ENCODE results near the gene DNAJC5. TPM values are rescaled to one million over a fixed set of nuclear protein-coding genes. Genes with fewer than 3 reads are reported as not detected.

Gene DNAJC5
- total RNA-seq, 1 donor from 2014 or later: 46.4 TPM

DNA sequence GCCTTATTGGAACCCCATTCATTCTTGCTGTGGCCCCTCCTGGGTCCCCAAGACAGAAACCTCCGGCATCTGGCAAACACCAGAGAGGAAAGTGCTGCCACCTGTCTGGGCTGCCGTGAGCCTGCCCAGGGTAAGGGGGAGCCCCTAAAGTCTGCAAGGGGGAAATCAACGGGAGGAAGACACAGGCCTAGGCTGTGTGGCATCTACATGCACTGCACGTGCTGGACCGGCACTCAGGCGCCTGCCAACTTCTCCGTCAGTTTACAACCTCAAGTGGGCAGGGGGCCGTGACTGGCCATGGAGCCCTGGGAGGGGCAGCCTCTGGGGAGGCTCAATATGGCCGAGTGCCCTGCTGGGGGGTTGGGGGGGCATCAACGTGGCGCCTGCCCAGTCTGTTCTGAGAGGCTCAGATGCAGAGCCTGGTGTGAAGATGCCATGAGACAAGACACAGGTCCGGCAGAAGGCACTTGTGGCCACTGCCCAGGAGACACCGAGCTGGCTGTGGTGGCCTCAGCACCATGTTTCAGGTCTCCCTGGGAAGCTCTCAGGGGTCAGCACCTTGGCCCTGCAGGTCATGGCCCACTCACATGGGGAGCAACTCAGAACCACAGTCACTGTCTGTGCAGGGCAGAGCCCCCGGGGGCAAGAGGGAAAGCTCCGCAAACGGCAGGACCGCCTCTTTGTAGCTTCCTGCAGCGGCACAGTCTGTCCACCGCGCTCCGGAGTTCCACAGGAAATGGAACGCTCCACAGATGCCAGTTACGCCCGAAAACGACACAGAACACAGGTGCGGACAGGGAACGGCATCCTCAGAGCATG lies 52.9 kb downstream of the DNAJC5 start:
- H3K4me3 ChIP-seq (ENCODE audit: low read depth, low read length): no peak overlapping the region
- TF ChIP-seq CTCF (conservative IDR thresholded peaks at IDR 0.05; ENCODE audit: low read depth, low read length): no peak
- no peak for DNase-seq (ENCODE audit: low read depth)

- no peak overlapping the region for H3K4me3 ChIP-seq (ENCODE audit: low read depth, low read length)
- TF ChIP-seq CTCF (conservative IDR thresholded peaks at IDR 0.05; ENCODE audit: low read depth, low read length): no peak
- DNase-seq (ENCODE audit: low read depth): no peak
Observed at GRCh38 chr20:63950701-63951397, 55.9 kb downstream of the DNAJC5 start.

DNA sequence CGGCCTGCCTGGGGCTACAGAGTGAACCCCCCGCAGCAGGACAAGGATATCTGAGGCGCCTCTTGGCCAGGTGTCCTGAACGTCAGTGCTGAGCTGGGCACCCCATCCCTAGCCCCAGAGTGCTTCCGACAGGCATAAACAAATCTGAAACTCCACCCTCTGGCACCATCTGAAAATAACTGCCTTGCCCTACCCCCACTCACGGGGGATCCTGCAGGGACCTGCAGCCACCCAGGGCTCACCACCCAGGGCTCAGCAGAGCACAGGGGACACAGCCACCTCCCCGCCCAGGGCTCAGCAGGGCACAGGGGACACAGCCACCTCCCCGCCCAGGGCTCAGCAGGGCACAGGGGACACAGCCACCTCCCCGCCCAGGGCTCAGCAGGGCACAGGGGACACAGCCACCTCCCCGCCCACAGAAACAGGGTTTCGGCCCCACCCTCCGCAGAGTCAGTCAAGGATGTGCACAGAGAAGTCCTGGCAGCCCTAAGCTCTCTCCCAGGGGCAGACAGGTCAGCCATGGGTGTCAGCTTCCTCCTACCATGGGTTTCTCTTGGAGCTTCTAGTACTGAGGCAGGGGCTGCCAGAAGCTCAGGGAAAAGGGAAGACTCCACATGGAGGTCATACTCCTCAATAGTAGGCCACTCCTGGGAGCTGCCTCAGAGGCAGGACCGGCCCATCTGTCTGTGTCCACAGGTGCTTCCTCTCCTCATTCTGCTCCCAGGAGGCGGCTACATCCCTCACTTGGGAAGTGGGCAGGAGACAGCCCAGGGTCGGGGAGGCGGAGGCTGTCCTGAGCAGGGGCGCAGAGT lies 56.7 kb downstream of the DNAJC5 start:
- TF ChIP-seq CTCF (conservative IDR thresholded peaks at IDR 0.05; ENCODE audit: low read depth, low read length): no peak
- H3K4me3 ChIP-seq (ENCODE audit: low read depth, low read length): no peak overlapping the region
- no peak for DNase-seq (ENCODE audit: low read depth)

DNA sequence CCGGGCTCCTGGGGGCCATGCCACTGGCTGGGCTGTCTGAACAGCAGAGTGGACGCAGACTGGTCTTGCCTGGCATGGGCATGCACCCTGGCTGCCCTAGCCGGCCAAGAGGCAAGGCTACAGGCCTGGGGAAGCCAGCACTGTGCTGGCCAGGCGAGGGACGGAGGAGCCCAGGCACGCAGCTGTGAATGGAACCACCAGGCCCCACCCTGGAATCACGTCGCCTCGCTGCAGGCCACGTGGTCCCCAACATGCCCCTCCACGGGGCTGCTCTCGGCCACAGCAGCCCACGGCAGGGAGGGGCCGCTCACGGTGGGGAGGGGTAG lies 57.2 kb downstream of the DNAJC5 start:
- no peak overlapping the region for H3K4me3 ChIP-seq (ENCODE audit: low read depth, low read length)
- TF ChIP-seq CTCF (conservative IDR thresholded peaks at IDR 0.05; ENCODE audit: low read depth, low read length): no peak
- DNase-seq (ENCODE audit: low read depth): no peak

DNA sequence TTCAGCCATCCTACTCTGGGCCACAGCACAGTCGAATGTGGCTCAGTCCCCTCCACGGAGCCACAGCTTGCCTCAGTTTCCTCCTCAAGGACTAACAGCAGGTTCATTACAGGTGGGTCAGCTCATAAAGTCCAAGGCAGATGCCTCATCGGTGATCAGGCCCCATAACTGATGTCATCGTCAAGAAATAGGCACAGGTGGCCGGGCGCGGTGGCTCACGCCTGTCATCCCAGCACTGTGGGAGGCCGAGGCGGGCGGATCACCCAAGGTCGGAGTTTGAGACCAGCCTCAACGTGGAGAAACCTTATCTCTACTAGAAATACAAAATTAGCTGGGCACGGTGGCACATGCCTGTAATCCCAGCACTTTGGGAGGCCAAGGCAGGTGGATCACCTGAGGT lies 57.8 kb downstream of the DNAJC5 start:
- no peak for TF ChIP-seq CTCF (conservative IDR thresholded peaks at IDR 0.05; ENCODE audit: low read depth, low read length)
- no peak overlapping the region for H3K4me3 ChIP-seq (ENCODE audit: low read depth, low read length)
- DNase-seq (ENCODE audit: low read depth): no peak

DNA sequence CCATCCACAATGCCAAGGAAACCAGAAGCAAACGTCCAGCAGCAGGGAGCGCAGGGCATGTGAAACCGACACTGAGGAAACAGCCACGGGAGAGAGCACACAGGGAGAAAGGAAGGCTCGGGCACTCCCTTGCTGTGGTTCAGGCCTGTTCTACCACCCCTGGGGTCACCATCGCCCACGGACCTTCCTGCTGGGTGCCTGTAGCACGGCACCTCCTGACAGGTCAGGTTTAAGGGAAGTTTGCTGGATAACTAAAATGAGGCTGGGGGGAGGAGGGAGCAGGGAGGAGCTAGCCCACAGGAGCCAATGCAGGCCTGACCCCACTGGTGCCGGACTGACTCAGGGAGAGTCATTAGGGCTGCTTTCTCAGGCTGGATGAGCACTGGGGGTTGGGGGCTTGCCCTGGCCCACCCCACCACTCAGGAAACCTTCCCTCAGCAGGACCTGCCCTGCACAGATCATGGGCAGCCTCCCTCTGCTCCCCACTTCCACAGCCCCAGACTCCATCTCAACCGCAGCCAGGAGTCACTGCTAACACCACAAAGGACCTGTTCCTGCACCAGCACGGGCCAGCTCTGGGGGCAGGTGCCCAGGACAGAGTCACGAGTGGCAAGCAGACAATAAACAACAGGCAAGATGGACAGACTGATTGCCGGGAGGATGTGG lies 59.0 kb downstream of the DNAJC5 start:
- no peak for DNase-seq (ENCODE audit: low read depth)
- peak overlapping the region; percentile 97 for H3K4me3 ChIP-seq (ENCODE audit: low read depth, low read length)

More for the DNA sequence above, 59.0 kb downstream of the DNAJC5 start:
- no peak for TF ChIP-seq CTCF (conservative IDR thresholded peaks at IDR 0.05; ENCODE audit: low read depth, low read length)
